GM23248 (cell line): ENCODE measurements around the gene CD68.

Experiments used
- EZH2 ChIP-seq: fragments of 200-600 bp; sonication (generic); IDR thresholded peaks from 2 replicates; pipeline ENCODE4 v1.6.1; 2018; ENCODE audit warnings: antibody characterized with exemption, mild to moderate bottlenecking; ENCODE audit not compliant: insufficient read depth, poor library complexity, severe bottlenecking
- EZH2phosphoT487 ChIP-seq: fragments of 200-600 bp; sonication (generic); IDR thresholded peaks from 2 replicates; pipeline ENCODE4 v1.6.1; 2018; ENCODE audit warnings: antibody characterized with exemption, moderate library complexity, mild to moderate bottlenecking, low read depth; ENCODE audit not compliant: insufficient read depth

DNA sequence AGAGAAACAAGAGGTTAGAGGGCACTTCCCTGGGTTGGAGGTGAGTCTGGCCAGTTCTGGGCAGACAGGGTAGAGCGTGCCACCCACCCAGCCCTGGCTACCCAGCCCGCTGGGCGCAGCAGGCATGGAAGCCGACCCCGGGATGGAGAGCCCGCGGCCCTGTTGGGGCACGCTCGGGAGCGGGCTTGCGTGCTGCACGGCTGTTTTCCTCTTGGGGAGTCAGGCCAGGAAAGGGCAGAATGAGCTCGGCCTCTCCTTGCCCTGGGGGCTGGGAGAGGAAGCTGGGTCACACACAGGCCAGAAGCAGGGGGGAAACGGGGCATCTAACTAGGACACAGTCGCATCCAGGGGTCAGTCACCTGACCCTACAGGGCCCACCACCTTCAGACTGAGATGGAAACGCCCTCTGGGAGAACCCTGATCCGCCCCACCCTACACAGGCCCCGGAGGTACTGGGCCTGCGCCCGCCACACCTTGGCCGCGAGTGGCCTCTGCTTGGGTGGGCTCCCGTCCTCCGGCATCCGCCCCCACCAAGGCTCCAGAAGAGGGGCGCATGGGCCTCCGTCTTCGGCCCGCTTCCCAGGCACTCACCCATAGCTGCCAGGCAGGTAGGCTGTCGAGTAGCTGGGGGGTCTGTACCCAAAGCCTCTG is 9.2 kb downstream of the CD68 start:
- no peak for TF ChIP-seq EZH2
- TF ChIP-seq EZH2phosphoT487 = no peak
